Astrocyte (in vitro differentiated cells and primary cell): ENCODE results near the gene ZBTB16. TPM values are rescaled to one million over a fixed set of nuclear protein-coding genes. Genes with fewer than 3 reads are reported as not detected.

Source experiments
- DNase-seq: peaks from one replicate; pipeline ENCODE4 v3.0.0-alpha.2; 2010; ENCODE audit warnings: low read depth
- FAIRE-seq: peaks from 2 replicates; lab custom pipeline; 2011; peaks lifted over from hg19 to GRCh38; lab: Jason Lieb, UNC
- H2AFZ ChIP-seq: 2 replicates; pipeline ENCODE4 v1.6.0; 2012; ENCODE audit warnings: low read depth, low read length, inconsistent platforms
- H3K27ac ChIP-seq: 2 replicates; pipeline ENCODE4 v1.5.1; 2011; ENCODE audit warnings: low read depth, low read length, inconsistent platforms
- H3K27me3 ChIP-seq: 2 replicates; pipeline ENCODE4 v1.6.0; 2011; ENCODE audit warnings: low read length, inconsistent platforms; ENCODE audit not compliant: insufficient read depth
- H3K36me3 ChIP-seq: 2 replicates; pipeline ENCODE4 v1.5.1; 2011; ENCODE audit warnings: low read length, inconsistent platforms; ENCODE audit not compliant: insufficient read depth
- H3K4me1 ChIP-seq: 2 replicates; pipeline ENCODE4 v1.5.1; 2011; ENCODE audit warnings: low read length, inconsistent platforms; ENCODE audit not compliant: insufficient read depth
- H3K4me2 ChIP-seq: 2 replicates; pipeline ENCODE4 v1.6.0; 2012; ENCODE audit warnings: low read length, inconsistent platforms
- H3K4me3 ChIP-seq: 2 replicates; pipeline ENCODE4 v1.5.1; 2011; ENCODE audit warnings: low read depth, mild to moderate bottlenecking, low read length, inconsistent platforms; ENCODE audit not compliant: insufficient read depth
- H3K79me2 ChIP-seq: 2 replicates; pipeline ENCODE4 v1.6.0; 2012; ENCODE audit warnings: mild to moderate bottlenecking, low read length, inconsistent platforms; ENCODE audit not compliant: insufficient read depth
- H3K9ac ChIP-seq: 2 replicates; pipeline ENCODE4 v1.6.0; 2012; ENCODE audit warnings: mild to moderate bottlenecking, low read length, inconsistent platforms
- H3K9me3 ChIP-seq: 2 replicates; pipeline ENCODE4 v1.5.1; 2012; ENCODE audit warnings: low read depth, mild to moderate bottlenecking, low read length, inconsistent platforms; ENCODE audit not compliant: insufficient read depth
- H4K20me1 ChIP-seq: 2 replicates; pipeline ENCODE4 v1.6.0; 2012; ENCODE audit warnings: low read length, inconsistent platforms; ENCODE audit not compliant: insufficient read depth
- H3K27ac Mint-ChIP-seq: one replicate; pipeline ENCODE4 v1.8.0; 2021; ENCODE audit warnings: mild to moderate bottlenecking, mixed read lengths; ENCODE audit not compliant: unreplicated experiment
- H3K27me3 Mint-ChIP-seq: one replicate; pipeline ENCODE4 v1.8.0; 2021; ENCODE audit warnings: low read depth, mixed read lengths; ENCODE audit not compliant: unreplicated experiment
- H3K36me3 Mint-ChIP-seq: one replicate; pipeline ENCODE4 v1.8.0; 2021; ENCODE audit warnings: low read depth, mixed read lengths; ENCODE audit not compliant: unreplicated experiment
- H3K4me1 Mint-ChIP-seq: one replicate; pipeline ENCODE4 v1.8.0; 2021; ENCODE audit warnings: low read depth, mixed read lengths; ENCODE audit not compliant: unreplicated experiment
- H3K4me3 Mint-ChIP-seq: one replicate; pipeline ENCODE4 v1.8.0; 2021; ENCODE audit warnings: mild to moderate bottlenecking, moderate library complexity, mixed read lengths; ENCODE audit not compliant: unreplicated experiment
- H3K9me3 Mint-ChIP-seq: one replicate; pipeline ENCODE4 v1.8.0; 2021; ENCODE audit warnings: mild to moderate bottlenecking, mixed read lengths; ENCODE audit not compliant: unreplicated experiment
- CTCF ChIP-seq: IDR thresholded peaks from 2 replicates; pipeline ENCODE4 v1.5.1; 2011; ENCODE audit warnings: low read depth, mild to moderate bottlenecking, inconsistent platforms, low read length, moderate library complexity; ENCODE audit not compliant: insufficient read depth
- EZH2 ChIP-seq: IDR thresholded peaks from 2 replicates; pipeline ENCODE4 v1.6.1; 2012; ENCODE audit warnings: mild to moderate bottlenecking, low read length, inconsistent platforms; ENCODE audit not compliant: insufficient read depth
- total RNA-seq: library from RNA; stranded (reverse); gene quantifications from 2 replicates; pipeline ENCODE4 v1.2.1, GENCODE V29; 2021

The ZBTB16 gene
- total RNA-seq, 1 donor from 2014 or later: 0.50 TPM

GRCh38 chr11:114017723-114018122, 41.8 kb upstream of the ZBTB16 start:
- TF ChIP-seq EZH2 (no peak), CTCF (no peak)

DNA sequence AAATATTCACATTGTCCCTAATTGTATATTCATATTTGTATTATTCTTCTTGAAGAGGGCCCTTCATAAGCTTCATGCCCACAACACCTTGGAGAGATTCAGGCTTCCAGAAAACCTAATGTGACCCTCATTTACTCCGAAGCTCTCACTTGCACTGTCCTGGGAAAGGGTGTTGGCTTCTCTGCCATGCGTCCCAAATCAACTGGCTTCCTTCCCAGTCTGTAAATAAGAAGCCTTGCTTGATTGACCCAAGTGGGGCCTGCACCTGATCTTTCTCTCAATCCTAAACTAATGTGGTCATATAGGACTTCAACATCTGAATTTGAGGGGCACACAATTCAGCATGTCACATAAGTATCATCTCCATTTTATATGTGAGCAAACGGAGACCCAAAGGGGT, 40.5 kb upstream of the ZBTB16 start:
- no peaks in the 10 kb centered on the region for H3K79me2 ChIP-seq
- DNase-seq: no peak
- Mint-ChIP-seq H3K27ac (no peak overlapping the region), H3K27me3 (peaks cover 19% of the 10 kb centered on the region), H3K9me3 (no peaks in the 10 kb centered on the region), H3K36me3 (no peaks in the 10 kb centered on the region), H3K4me1 (no peaks in the 10 kb centered on the region), H3K4me3 (no peak overlapping the region)
- no peaks in the 10 kb centered on the region for H3K36me3 ChIP-seq
- no peak for FAIRE-seq
- no peak overlapping the region for H3K27ac ChIP-seq
- no peaks in the 10 kb centered on the region for H3K9me3 ChIP-seq
- H3K4me1 ChIP-seq: no peaks in the 10 kb centered on the region
- H3K27me3 ChIP-seq: no peaks in the 10 kb centered on the region
- H4K20me1 ChIP-seq: no peaks in the 10 kb centered on the region
- H3K4me3 ChIP-seq: no peak overlapping the region
- H3K4me2 ChIP-seq: no peak overlapping the region
- TF ChIP-seq CTCF: no peak
- no peak overlapping the region for H2AFZ ChIP-seq
- H3K9ac ChIP-seq: no peak overlapping the region

More at GRCh38 chr11:114017723-114018122, 41.8 kb upstream of the ZBTB16 start:
- no peak for FAIRE-seq
- no peak overlapping the region for H3K4me3 Mint-ChIP-seq
- Histone ChIP-seq H3K27ac (no peak overlapping the region), H3K4me1 (no peaks in the 10 kb centered on the region), H3K9me3 (no peaks in the 10 kb centered on the region), H3K79me2 (no peaks in the 10 kb centered on the region), H2AFZ (no peak overlapping the region), H3K4me3 (no peak overlapping the region), H3K4me2 (no peak overlapping the region), H3K9ac (no peak overlapping the region), H4K20me1 (no peaks in the 10 kb centered on the region), H3K36me3 (no peaks in the 10 kb centered on the region), H3K27me3 (no peaks in the 10 kb centered on the region)
- no peaks in the 10 kb centered on the region for H3K9me3 Mint-ChIP-seq
- no peaks in the 10 kb centered on the region for H3K4me1 Mint-ChIP-seq
- no peaks in the 10 kb centered on the region for H3K36me3 Mint-ChIP-seq
- DNase-seq: no peak
- H3K27ac Mint-ChIP-seq: no peak overlapping the region
- H3K27me3 Mint-ChIP-seq: peaks cover 21% of the 10 kb centered on the region

DNA sequence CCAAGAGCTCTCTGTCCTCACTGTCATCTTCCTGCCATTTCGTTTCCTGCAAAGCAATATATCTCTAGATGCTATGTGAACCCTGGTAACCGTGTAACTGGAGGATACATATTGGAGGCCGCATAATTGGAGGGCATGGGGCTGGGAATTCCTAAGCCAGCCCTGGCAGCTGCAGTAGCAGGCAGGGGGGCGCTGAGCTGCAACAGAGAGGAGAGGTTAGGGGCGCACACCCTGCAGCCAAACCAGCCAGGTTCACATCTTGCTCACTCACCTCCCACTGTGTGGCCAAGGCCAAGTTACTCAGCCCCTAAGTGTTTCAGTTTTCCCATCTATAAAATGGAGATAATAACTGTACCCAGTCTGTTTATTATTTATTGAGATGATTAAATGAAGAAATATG, 39.9 kb upstream of the ZBTB16 start:
- Histone ChIP-seq H3K4me3 (no peak overlapping the region), H4K20me1 (no peaks in the 10 kb centered on the region), H3K27me3 (no peaks in the 10 kb centered on the region), H3K4me1 (no peaks in the 10 kb centered on the region), H3K79me2 (no peaks in the 10 kb centered on the region), H3K9me3 (no peaks in the 10 kb centered on the region), H3K36me3 (no peaks in the 10 kb centered on the region), H3K4me2 (no peak overlapping the region), H3K9ac (no peak overlapping the region), H3K27ac (no peak overlapping the region), H2AFZ (no peak overlapping the region)
- no peak overlapping the region for H3K4me3 Mint-ChIP-seq
- TF ChIP-seq EZH2 (no peak), CTCF (no peak)
- H3K9me3 Mint-ChIP-seq: no peaks in the 10 kb centered on the region
- H3K27me3 Mint-ChIP-seq: peaks cover 21% of the 10 kb centered on the region
- H3K27ac Mint-ChIP-seq: no peak overlapping the region
- FAIRE-seq (no peak), DNase-seq (no peak)
- no peaks in the 10 kb centered on the region for H3K36me3 Mint-ChIP-seq
- H3K4me1 Mint-ChIP-seq: no peaks in the 10 kb centered on the region
